Amygdala (tissue), 56 donors: ENCODE data around the gene TMC1.

Source experiments
- DNase-seq, 56 donors: peaks; one replicate each; lab custom pipeline; 2025; lab: John Stamatoyannopoulos, UW

The TMC1 gene

GRCh38 chr9:72565535-72565934 is 44.1 kb downstream of the TMC1 start:
- no peak for DNase-seq

- no peak for DNase-seq
Observed at GRCh38 chr9:72574156-72574810, 52.9 kb downstream of the TMC1 start.

- no peak for DNase-seq
Observed at GRCh38 chr9:72575666-72576065, 54.3 kb downstream of the TMC1 start.

- no peak for DNase-seq
Observed at GRCh38 chr9:72576087-72576486, 54.7 kb downstream of the TMC1 start.

- DNase-seq = peak in 3 of 56 donors; percentile 3 to 31 (median 15)
Observed at GRCh38 chr9:72577212-72577753, 55.9 kb downstream of the TMC1 start.

GRCh38 chr9:72579190-72579589 is 57.8 kb downstream of the TMC1 start:
- peak in 1 of 56 donors; percentile 6 for DNase-seq

GRCh38 chr9:72579880-72580550 is 58.6 kb downstream of the TMC1 start:
- no peak for DNase-seq

GRCh38 chr9:72581694-72582093 is 60.3 kb downstream of the TMC1 start:
- DNase-seq = no peak

- DNase-seq = no peak
Observed at GRCh38 chr9:72583370-72583769, 62.0 kb downstream of the TMC1 start.

- DNase-seq = peak in 6 of 56 donors; percentile 6 to 22 (median 20)
Observed at GRCh38 chr9:72586388-72587130, 65.2 kb downstream of the TMC1 start.

GRCh38 chr9:72588336-72588735 is 66.9 kb downstream of the TMC1 start:
- peak in 18 of 56 donors; percentile 9 to 57 (median 29) for DNase-seq

GRCh38 chr9:72589667-72590521 is 68.5 kb downstream of the TMC1 start:
- no peak for DNase-seq

- DNase-seq = no peak
Observed at GRCh38 chr9:72590824-72591223, 69.4 kb downstream of the TMC1 start.

- DNase-seq = peak in 10 of 56 donors; percentile 1 to 64 (median 20)
Observed at GRCh38 chr9:72592502-72593403, 71.3 kb downstream of the TMC1 start.

GRCh38 chr9:72596451-72597180 is 75.2 kb downstream of the TMC1 start:
- no peak for DNase-seq

GRCh38 chr9:72597181-72597517 is 75.7 kb downstream of the TMC1 start:
- no peak for DNase-seq

- DNase-seq = no peak
Observed at GRCh38 chr9:72597601-72598000, 76.2 kb downstream of the TMC1 start.

- no peak for DNase-seq
Observed at GRCh38 chr9:72598639-72599038, 77.2 kb downstream of the TMC1 start.
